ENCODE results near the gene JMJD8. TPM values are rescaled to one million over a fixed set of nuclear protein-coding genes. Genes with fewer than 3 reads are reported as not detected.

Gene JMJD8
- total RNA-seq, 1 donor = 48.5 TPM

DNA sequence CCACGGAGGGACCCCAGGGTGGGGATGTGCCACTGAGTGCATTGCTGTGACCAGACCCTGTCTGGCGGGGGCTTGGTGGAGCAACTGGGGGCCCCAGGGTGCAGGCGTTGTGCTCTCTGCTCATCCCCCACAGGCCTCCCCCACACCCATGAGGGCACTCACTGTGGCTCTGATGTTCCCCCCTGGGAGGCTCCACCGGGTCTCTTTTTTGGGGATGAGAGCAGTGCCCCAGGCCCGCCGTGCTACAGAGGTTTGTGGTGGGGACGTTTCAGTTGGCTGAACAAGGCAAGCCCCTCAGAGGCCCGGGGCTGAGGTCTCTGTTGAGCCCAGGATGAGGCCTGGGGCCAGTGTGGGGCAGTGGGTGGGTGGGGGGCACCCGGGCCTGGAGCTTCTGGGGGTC lies 39.6 kb upstream of the JMJD8 start:
- H3K9me3 ChIP-seq (ENCODE audit: low read depth, low read length) = no peaks in the 10 kb centered on the region
- H3K27ac ChIP-seq (ENCODE audit: low read depth, low read length) = no peak overlapping the region
- no peaks in the 10 kb centered on the region for H3K79me2 ChIP-seq (ENCODE audit: insufficient read depth, low read length)
- DNase-seq (ENCODE audit: insufficient read length, low spot score, missing footprints) = no peak
- no peak overlapping the region for H3K4me2 ChIP-seq (ENCODE audit: insufficient read depth, low read length)
- H3K27me3 ChIP-seq (ENCODE audit: insufficient read depth, low read length) = no peaks in the 10 kb centered on the region
- TF ChIP-seq, protein P1, sequence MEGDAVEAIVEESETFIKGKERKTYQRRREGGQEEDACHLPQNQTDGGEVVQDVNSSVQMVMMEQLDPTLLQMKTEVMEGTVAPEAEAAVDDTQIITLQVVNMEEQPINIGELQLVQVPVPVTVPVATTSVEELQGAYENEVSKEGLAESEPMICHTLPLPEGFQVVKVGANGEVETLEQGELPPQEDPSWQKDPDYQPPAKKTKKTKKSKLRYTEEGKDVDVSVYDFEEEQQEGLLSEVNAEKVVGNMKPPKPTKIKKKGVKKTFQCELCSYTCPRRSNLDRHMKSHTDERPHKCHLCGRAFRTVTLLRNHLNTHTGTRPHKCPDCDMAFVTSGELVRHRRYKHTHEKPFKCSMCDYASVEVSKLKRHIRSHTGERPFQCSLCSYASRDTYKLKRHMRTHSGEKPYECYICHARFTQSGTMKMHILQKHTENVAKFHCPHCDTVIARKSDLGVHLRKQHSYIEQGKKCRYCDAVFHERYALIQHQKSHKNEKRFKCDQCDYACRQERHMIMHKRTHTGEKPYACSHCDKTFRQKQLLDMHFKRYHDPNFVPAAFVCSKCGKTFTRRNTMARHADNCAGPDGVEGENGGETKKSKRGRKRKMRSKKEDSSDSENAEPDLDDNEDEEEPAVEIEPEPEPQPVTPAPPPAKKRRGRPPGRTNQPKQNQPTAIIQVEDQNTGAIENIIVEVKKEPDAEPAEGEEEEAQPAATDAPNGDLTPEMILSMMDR (IDR thresholded peaks at IDR 0.05; ENCODE audit: extremely low read depth, low read depth, low read length) = no peak
- no peak overlapping the region for H3K4me3 ChIP-seq (ENCODE audit: insufficient read depth, low read length)
- H3K36me3 ChIP-seq (ENCODE audit: insufficient read depth, low read length) = no peaks in the 10 kb centered on the region
- H4K20me1 ChIP-seq (ENCODE audit: insufficient read depth, low read length) = peaks cover 7% of the 10 kb centered on the region
- H3K4me1 ChIP-seq (ENCODE audit: insufficient read depth, low read length) = peaks cover 16% of the 10 kb centered on the region
- no peak overlapping the region for H2AFZ ChIP-seq (ENCODE audit: low read length)

DNA sequence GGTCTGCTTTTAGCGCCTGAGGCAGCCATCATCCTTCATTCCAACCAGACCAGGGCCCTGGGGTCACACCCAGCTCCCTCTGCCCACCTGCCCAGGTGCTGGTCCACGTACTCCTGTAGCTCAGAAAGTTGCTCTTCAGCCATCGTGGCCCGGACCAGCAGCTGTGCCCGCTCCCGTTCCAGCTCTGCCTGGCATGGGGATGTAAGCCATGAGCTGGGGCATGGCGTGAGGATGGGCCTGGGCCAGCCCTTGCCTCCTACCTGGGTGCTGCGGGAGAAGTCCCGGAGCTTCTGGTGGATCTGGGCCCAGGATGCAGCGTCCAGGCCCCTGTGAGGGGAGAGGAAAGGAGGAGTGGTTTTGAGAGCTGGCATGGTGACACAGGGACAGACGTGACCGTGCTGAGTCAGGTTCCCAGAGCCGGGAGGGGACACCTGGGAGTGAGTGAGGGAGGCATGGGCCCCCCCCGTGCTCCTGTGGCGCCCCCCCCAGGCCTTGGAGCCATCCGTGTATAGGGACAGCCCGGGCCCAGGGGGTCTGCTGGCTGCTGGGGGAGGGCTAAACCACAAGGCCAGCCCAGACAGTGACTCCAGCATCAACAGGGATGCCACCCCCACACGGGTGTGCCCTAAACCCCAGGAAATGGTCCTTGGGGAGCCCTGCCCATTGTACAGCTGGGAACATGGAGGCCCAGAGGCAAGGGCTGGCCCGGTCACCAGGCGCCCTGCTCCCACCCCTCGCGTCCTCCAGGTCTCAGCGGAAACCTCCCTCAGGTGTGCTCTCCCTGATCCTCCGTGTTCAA lies 38.9 kb upstream of the JMJD8 start:
- Histone ChIP-seq H4K20me1 (ENCODE audit: insufficient read depth, low read length) (peaks cover 7% of the 10 kb centered on the region), H3K4me3 (ENCODE audit: insufficient read depth, low read length) (no peak overlapping the region), H3K4me2 (ENCODE audit: insufficient read depth, low read length) (no peak overlapping the region), H3K79me2 (ENCODE audit: insufficient read depth, low read length) (no peaks in the 10 kb centered on the region), H3K36me3 (ENCODE audit: insufficient read depth, low read length) (no peaks in the 10 kb centered on the region), H3K4me1 (ENCODE audit: insufficient read depth, low read length) (peaks cover 16% of the 10 kb centered on the region), H2AFZ (ENCODE audit: low read length) (no peak overlapping the region), H3K27ac (ENCODE audit: low read depth, low read length) (no peak overlapping the region), H3K9me3 (ENCODE audit: low read depth, low read length) (no peaks in the 10 kb centered on the region), H3K27me3 (ENCODE audit: insufficient read depth, low read length) (no peaks in the 10 kb centered on the region)
- TF ChIP-seq, protein P1 (IDR thresholded peaks at IDR 0.05; ENCODE audit: extremely low read depth, low read depth, low read length) = no peak
- DNase-seq (ENCODE audit: insufficient read length, low spot score, missing footprints) = no peak

DNA sequence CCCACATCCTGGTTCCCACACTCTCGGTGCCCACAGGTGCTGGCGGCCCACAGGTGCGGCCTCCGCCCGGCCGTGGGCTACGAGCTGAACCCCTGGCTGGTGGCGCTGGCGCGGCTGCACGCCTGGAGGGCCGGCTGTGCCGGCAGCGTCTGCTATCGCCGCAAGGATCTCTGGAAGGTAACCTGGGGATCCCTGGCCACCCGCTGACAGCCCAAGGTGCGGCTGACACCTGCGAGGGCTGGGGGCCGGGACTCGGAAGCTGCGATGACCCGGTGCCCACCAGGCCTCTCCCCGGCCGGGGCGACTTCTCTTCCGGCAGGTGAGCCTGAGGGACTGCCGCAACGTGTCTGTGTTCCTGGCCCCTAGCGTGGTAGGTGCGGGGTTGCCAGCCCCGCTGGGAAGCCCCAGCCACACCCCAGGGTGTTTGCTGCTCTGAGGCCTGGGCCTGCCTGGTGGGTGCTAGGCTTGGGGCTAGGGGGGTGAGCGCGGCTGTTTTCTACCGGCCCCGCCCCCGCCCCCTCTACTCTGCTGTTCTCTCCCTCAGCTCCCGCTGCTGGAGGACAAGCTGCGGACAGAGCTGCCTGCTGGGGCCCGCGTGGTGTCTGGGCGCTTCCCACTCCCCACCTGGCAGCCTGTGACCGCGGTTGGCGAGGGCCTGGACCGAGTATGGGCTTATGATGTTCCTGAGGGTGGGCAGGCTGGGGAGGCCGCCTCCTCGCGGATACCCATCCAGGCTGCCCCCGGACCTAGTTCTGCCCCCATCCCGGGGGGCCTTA lies 37.8 kb upstream of the JMJD8 start:
- Histone ChIP-seq H3K36me3 (ENCODE audit: insufficient read depth, low read length) (no peaks in the 10 kb centered on the region), H2AFZ (ENCODE audit: low read length) (no peak overlapping the region), H3K27me3 (ENCODE audit: insufficient read depth, low read length) (no peaks in the 10 kb centered on the region), H3K4me1 (ENCODE audit: insufficient read depth, low read length) (peaks cover 12% of the 10 kb centered on the region), H3K79me2 (ENCODE audit: insufficient read depth, low read length) (no peaks in the 10 kb centered on the region), H3K4me2 (ENCODE audit: insufficient read depth, low read length) (peak overlapping the region; percentile 87), H4K20me1 (ENCODE audit: insufficient read depth, low read length) (peaks cover 7% of the 10 kb centered on the region), H3K27ac (ENCODE audit: low read depth, low read length) (no peak overlapping the region), H3K4me3 (ENCODE audit: insufficient read depth, low read length) (peak overlapping the region; percentile 84), H3K9me3 (ENCODE audit: low read depth, low read length) (no peaks in the 10 kb centered on the region)
- no peak for DNase-seq (ENCODE audit: insufficient read length, low spot score, missing footprints)
- TF ChIP-seq, protein P1 (IDR thresholded peaks at IDR 0.05; ENCODE audit: extremely low read depth, low read depth, low read length) = no peak
